ENCODE results near the gene BTBD8. TPM values are rescaled to one million over a fixed set of nuclear protein-coding genes. Genes with fewer than 3 reads are reported as not detected.
A peak's percentile ranks its signal among the peaks of the same experiment; 100 is the strongest.

Gene BTBD8
- polyA plus RNA-seq, 1 experiment = 5.0 TPM

DNA sequence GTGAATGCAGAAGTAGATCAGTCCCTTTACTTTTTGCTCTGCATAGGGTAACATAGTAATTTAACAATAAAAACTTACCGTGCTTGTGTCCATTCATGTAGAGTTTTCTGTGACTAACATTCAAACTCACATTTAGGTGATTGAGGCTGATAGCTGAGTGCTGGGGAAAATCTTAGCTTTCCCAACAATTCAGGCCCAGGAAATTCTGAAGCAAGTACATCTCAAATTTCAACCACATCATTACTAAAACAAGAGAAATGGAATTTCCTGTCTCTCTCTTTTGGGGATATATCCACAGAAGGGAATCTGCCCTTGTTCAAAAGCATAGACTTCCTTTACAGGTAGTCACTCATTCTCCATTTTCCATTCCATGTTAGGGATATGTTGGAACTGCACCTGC, 104.5 kb downstream of the BTBD8 start:
- ChIA-PET POLR2A (no interaction called here), CTCF (interaction anchor here (0.5 kb wide), 1 partner anchor 107 kb away, joined by 3 read pairs; no protein-coding TSS in a partner anchor)
- H3K4me3 ChIP-seq (ENCODE audit: low read depth, low read length) = no peak overlapping the region; the same call in 1 of the 2 replicates
- H3K27me3 ChIP-seq (ENCODE audit: control insufficient read depth, insufficient read depth, low read length) = no peaks in the 10 kb centered on the region
- DNase-seq (ENCODE audit: low read depth, low spot score) = peak; percentile 41
- H3K27ac ChIP-seq (ENCODE audit: low read depth, low read length) = no peak overlapping the region
- TF ChIP-seq, protein P1, sequence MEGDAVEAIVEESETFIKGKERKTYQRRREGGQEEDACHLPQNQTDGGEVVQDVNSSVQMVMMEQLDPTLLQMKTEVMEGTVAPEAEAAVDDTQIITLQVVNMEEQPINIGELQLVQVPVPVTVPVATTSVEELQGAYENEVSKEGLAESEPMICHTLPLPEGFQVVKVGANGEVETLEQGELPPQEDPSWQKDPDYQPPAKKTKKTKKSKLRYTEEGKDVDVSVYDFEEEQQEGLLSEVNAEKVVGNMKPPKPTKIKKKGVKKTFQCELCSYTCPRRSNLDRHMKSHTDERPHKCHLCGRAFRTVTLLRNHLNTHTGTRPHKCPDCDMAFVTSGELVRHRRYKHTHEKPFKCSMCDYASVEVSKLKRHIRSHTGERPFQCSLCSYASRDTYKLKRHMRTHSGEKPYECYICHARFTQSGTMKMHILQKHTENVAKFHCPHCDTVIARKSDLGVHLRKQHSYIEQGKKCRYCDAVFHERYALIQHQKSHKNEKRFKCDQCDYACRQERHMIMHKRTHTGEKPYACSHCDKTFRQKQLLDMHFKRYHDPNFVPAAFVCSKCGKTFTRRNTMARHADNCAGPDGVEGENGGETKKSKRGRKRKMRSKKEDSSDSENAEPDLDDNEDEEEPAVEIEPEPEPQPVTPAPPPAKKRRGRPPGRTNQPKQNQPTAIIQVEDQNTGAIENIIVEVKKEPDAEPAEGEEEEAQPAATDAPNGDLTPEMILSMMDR (IDR thresholded peaks at IDR 0.05; ENCODE audit: low read depth, low read length) = no peak
- H3K9me3 ChIP-seq (ENCODE audit: control insufficient read depth, insufficient read depth, low read length) = no peaks in the 10 kb centered on the region

GRCh38 chr1:92186081-92186480, 105.9 kb downstream of the BTBD8 start:
- TF ChIP-seq, protein P1 (IDR thresholded peaks at IDR 0.05; ENCODE audit: low read depth, low read length) = no peak
- H3K27ac ChIP-seq (ENCODE audit: low read depth, low read length) = no peak overlapping the region
- no peak overlapping the region for H3K4me3 ChIP-seq (ENCODE audit: low read depth, low read length)
- no peak for DNase-seq (ENCODE audit: low read depth, low spot score)
- POLR2A ChIA-PET = no interaction called here
- no peaks in the 10 kb centered on the region for H3K9me3 ChIP-seq (ENCODE audit: control insufficient read depth, insufficient read depth, low read length)
- H3K27me3 ChIP-seq (ENCODE audit: control insufficient read depth, insufficient read depth, low read length) = no peaks in the 10 kb centered on the region
- CTCF ChIA-PET = no interaction called here

DNA sequence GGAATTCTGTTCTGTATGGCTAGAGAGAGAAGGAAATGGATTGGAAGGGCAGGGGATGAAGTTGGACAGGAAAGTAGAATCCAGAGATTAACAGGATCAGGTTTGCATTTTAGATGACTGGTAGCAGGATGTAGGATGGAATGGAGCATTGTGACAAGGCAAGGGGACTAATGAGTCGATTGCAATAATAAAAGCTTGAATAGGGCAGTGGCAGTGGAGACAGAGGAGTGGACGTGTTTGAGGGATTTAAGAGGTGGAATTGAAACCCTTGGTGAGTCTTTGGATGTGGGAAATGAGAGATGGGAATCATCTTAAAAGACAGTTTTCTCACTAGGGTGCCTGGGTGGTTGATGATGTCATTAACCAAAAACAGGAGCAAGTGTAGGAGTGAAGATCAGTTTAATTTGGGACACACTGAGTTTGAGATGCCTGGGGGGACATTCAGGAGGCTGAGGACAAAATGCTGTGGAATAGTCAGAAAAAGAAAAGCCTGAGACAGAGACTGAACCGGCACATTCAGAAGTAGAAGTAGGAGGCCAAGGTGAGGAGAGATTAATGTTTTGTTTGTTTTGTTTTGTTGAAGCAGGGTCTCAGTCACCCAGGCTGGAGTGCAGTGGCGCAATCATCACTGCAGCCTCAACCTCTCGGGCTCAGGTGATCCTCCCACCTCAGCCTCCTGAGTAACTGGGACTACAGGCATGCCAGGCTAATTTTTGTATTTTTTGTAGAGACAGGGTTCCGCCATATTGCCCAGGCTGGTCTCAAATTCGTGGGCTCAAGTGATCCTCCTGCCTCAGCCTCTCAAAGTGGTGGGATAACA, 108.5 kb downstream of the BTBD8 start:
- Histone ChIP-seq H3K4me3 (ENCODE audit: low read depth, low read length) (no peak overlapping the region), H3K27me3 (ENCODE audit: control insufficient read depth, insufficient read depth, low read length) (no peaks in the 10 kb centered on the region), H3K27ac (ENCODE audit: low read depth, low read length) (no peak overlapping the region), H3K9me3 (ENCODE audit: control insufficient read depth, insufficient read depth, low read length) (no peaks in the 10 kb centered on the region)
- ChIA-PET POLR2A (no interaction called here), CTCF (no interaction called here)
- TF ChIP-seq, protein P1 (IDR thresholded peaks at IDR 0.05; ENCODE audit: low read depth, low read length) = no peak
- no peak for DNase-seq (ENCODE audit: low read depth, low spot score)

DNA sequence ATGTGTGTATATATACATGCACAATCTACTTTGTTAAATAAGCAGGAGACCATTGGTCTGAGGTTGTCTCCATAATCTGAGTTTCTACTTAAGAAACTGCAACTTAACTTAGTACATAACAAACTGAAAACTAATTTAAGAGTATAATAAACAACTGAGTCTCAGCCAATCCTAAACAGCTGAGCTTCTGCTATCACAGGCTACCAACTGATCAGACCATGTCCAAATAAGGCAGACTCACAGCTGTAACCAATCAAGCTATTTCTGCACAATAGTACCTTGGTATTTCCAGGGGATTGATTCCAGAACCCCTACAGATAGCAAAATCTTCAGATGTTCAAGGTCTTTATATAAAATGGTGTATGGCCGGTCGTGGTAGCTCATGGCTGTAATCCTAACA, 111.6 kb downstream of the BTBD8 start:
- no peak overlapping the region for H3K4me3 ChIP-seq (ENCODE audit: low read depth, low read length)
- TF ChIP-seq, protein P1 (IDR thresholded peaks at IDR 0.05; ENCODE audit: low read depth, low read length) = no peak
- ChIA-PET CTCF (no interaction called here), POLR2A (no interaction called here)
- H3K9me3 ChIP-seq (ENCODE audit: control insufficient read depth, insufficient read depth, low read length) = no peaks in the 10 kb centered on the region; the same call in 1 of the 2 replicates
- no peaks in the 10 kb centered on the region for H3K27me3 ChIP-seq (ENCODE audit: control insufficient read depth, insufficient read depth, low read length)
- no peak for DNase-seq (ENCODE audit: low read depth, low spot score)
- H3K27ac ChIP-seq (ENCODE audit: low read depth, low read length) = no peak overlapping the region

- no peak overlapping the region for H3K4me3 ChIP-seq (ENCODE audit: low read depth, low read length)
- POLR2A ChIA-PET = no interaction called here
- DNase-seq (ENCODE audit: low read depth, low spot score) = no peak
- TF ChIP-seq, protein P1 (IDR thresholded peaks at IDR 0.05; ENCODE audit: low read depth, low read length) = no peak
- H3K27me3 ChIP-seq (ENCODE audit: control insufficient read depth, insufficient read depth, low read length) = no peaks in the 10 kb centered on the region
- H3K27ac ChIP-seq (ENCODE audit: low read depth, low read length) = no peak overlapping the region
- CTCF ChIA-PET = no interaction called here
- no peaks in the 10 kb centered on the region; the same call in 1 of the 2 replicates for H3K9me3 ChIP-seq (ENCODE audit: control insufficient read depth, insufficient read depth, low read length)
Measured at GRCh38 chr1:92192246-92192645, 112.1 kb downstream of the BTBD8 start.

All from AG04450 (cell line).